Measurements from ENCODE around the gene KIAA0513.

DNA sequence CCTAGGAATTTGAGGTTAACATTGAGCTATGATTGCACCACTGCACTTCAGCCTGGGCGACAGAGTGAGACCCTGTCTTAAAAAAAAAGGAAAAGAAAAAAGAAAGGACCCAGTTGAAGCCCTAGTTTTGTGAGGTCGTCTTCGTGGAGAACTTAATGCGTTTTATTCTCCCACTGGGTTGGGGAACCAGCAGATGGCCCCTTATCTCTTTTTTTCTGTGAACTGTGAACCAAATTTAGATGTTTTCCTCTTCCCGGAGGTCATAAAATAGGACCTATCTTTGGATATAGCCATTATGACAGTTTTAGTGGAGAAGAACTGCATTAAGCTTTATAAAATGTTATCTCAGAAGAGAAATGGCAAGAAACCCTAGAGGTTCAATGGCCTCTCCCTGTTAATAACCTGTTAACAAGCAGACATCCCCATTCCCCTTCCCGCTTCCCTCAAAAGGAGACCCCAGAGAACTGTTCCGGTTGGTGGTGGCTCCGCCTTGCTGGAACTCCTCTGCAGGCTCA is 23.5 kb downstream of the KIAA0513 start:
- TF ChIP-seq POLR2A (IDR thresholded peaks at IDR 0.05) = no peak
- TF ChIP-seq, protein P1, sequence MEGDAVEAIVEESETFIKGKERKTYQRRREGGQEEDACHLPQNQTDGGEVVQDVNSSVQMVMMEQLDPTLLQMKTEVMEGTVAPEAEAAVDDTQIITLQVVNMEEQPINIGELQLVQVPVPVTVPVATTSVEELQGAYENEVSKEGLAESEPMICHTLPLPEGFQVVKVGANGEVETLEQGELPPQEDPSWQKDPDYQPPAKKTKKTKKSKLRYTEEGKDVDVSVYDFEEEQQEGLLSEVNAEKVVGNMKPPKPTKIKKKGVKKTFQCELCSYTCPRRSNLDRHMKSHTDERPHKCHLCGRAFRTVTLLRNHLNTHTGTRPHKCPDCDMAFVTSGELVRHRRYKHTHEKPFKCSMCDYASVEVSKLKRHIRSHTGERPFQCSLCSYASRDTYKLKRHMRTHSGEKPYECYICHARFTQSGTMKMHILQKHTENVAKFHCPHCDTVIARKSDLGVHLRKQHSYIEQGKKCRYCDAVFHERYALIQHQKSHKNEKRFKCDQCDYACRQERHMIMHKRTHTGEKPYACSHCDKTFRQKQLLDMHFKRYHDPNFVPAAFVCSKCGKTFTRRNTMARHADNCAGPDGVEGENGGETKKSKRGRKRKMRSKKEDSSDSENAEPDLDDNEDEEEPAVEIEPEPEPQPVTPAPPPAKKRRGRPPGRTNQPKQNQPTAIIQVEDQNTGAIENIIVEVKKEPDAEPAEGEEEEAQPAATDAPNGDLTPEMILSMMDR (IDR thresholded peaks at IDR 0.05) = no peak

Data from body of pancreas (tissue), 4 donors.